ENCODE data around the gene HSDL2. TPM values are rescaled to one million over a fixed set of nuclear protein-coding genes. Genes with fewer than 3 reads are reported as not detected.

The HSDL2 gene
- 10 to 100 TPM; 31.7 to 36.3 TPM for total RNA-seq

DNA sequence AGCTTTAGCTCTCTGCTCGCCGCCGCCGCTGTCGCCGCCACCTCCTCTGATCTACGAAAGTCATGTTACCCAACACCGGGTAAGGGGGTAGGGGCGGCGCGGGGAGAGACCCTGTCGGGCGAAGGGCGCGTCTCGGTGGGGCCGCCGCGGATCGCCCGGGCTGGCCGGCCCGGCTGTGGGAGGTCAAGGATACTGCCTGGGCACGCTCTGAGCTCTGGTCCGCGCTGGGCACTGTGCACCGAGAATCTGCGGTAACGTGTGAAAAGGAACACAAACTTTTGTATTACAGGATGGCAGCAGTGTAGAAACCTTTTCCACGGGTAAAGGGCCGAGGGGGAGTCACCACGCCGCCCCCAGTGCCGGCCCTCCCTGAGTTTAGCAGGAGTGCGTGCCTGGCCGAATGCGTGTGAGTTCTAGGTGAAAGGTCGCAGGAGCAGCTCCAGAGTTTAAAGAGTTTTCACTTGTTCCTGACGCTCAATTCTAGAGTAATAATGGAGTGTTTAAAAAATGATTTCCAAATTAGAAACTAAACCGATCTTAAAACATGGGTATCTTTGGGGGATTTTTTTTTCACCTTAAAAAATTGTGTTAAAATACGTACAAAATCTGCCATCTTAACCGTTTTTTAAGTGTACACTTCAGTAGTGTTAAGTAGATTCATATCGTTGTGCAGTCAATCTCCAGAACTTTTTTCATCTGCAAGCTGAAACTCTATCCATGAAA lies at the start of gene HSDL2:
TSS of gene HSDL2 (plus strand) at position 7 of the 723 bp plus-strand sequence. CDS start at position 63, 56 bp downstream.
- Histone ChIP-seq H3K27me3 (replicated peaks; ENCODE audit: insufficient read depth) (no peaks in the 10 kb centered on the region), H3K9me3 (no peaks in the 10 kb centered on the region), H3K4me3 (peak within 1 kb of the TSS; percentile 93), H3K4me1 (ENCODE audit: control insufficient read depth in 1 of 2, low read depth in 2 of 2) (peaks cover 43 to 56% of the 10 kb centered on the region in 2 donors), H3K36me3 (no peaks in the 10 kb centered on the region), H3K27ac (peak within 1 kb of the TSS; percentile 96)
- TF ChIP-seq, protein P1, sequence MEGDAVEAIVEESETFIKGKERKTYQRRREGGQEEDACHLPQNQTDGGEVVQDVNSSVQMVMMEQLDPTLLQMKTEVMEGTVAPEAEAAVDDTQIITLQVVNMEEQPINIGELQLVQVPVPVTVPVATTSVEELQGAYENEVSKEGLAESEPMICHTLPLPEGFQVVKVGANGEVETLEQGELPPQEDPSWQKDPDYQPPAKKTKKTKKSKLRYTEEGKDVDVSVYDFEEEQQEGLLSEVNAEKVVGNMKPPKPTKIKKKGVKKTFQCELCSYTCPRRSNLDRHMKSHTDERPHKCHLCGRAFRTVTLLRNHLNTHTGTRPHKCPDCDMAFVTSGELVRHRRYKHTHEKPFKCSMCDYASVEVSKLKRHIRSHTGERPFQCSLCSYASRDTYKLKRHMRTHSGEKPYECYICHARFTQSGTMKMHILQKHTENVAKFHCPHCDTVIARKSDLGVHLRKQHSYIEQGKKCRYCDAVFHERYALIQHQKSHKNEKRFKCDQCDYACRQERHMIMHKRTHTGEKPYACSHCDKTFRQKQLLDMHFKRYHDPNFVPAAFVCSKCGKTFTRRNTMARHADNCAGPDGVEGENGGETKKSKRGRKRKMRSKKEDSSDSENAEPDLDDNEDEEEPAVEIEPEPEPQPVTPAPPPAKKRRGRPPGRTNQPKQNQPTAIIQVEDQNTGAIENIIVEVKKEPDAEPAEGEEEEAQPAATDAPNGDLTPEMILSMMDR (IDR thresholded peaks at IDR 0.05): no peak
- DNase-seq (ENCODE audit: low spot score) (peak; percentile 8), ATAC-seq (ENCODE audit: insufficient number of reproducible peaks, low FRiP score, low read depth) (peak; percentile 30)

GRCh38 chr9:112331674-112331952 lies 48.3 kb upstream of the HSDL2 start:
- H3K27me3 ChIP-seq (replicated peaks; ENCODE audit: insufficient read depth): no peaks in the 10 kb centered on the region
- H3K36me3 ChIP-seq: no peaks in the 10 kb centered on the region
- no peak for DNase-seq (ENCODE audit: low spot score)
- no peak for ATAC-seq (ENCODE audit: insufficient number of reproducible peaks, low FRiP score, low read depth)
- H3K27ac ChIP-seq: no peak overlapping the region
- H3K4me3 ChIP-seq: peak overlapping the region; percentile 86
- peaks cover 16 to 20% of the 10 kb centered on the region in 2 donors for H3K4me1 ChIP-seq (ENCODE audit: control insufficient read depth in 1 of 2, low read depth in 2 of 2)
- H3K9me3 ChIP-seq: no peaks in the 10 kb centered on the region
- TF ChIP-seq, protein P1 (IDR thresholded peaks at IDR 0.05): no peak

- Histone ChIP-seq H3K27ac (peak overlapping the region; percentile 94 to 98), H3K27me3 (replicated peaks; ENCODE audit: insufficient read depth) (no peaks in the 10 kb centered on the region), H3K4me3 (peak overlapping the region; percentile 86), H3K36me3 (no peaks in the 10 kb centered on the region), H3K9me3 (no peaks in the 10 kb centered on the region), H3K4me1 (ENCODE audit: control insufficient read depth in 1 of 2, low read depth in 2 of 2) (peaks cover 16 to 20% of the 10 kb centered on the region in 2 donors)
- no peak for DNase-seq (ENCODE audit: low spot score)
- TF ChIP-seq, protein P1 (IDR thresholded peaks at IDR 0.05): no peak
- no peak for ATAC-seq (ENCODE audit: insufficient number of reproducible peaks, low FRiP score, low read depth)
These were observed 47.7 kb upstream of the HSDL2 start for GRCh38 chr9:112332214-112332613.

- H3K36me3 ChIP-seq: no peaks in the 10 kb centered on the region
- H3K9me3 ChIP-seq: no peaks in the 10 kb centered on the region
- no peak for DNase-seq (ENCODE audit: low spot score)
- H3K27me3 ChIP-seq (replicated peaks; ENCODE audit: insufficient read depth): no peaks in the 10 kb centered on the region
- peak overlapping the region; percentile 86 for H3K4me3 ChIP-seq
- peaks cover 15 to 20% of the 10 kb centered on the region in 2 donors for H3K4me1 ChIP-seq (ENCODE audit: control insufficient read depth in 1 of 2, low read depth in 2 of 2)
- TF ChIP-seq, protein P1 (IDR thresholded peaks at IDR 0.05): peak; percentile 26
- ATAC-seq (ENCODE audit: insufficient number of reproducible peaks, low FRiP score, low read depth): no peak
- H3K27ac ChIP-seq: peak overlapping the region; percentile 94 to 98
These were observed 47.3 kb upstream of the HSDL2 start for GRCh38 chr9:112332674-112332976.

GRCh38 chr9:112332977-112333638 lies 46.8 kb upstream of the HSDL2 start, which contains the start of gene PTBP3:
Gene PTBP3, minus strand, starts transcription at chr9:112333619. Its CDS starts 35,754 bp downstream, at chr9:112297865.
- Histone ChIP-seq H3K9me3 (no peaks in the 10 kb centered on the region), H3K4me1 (ENCODE audit: control insufficient read depth in 1 of 2, low read depth in 2 of 2) (peaks cover 11 to 20% of the 10 kb centered on the region in 2 donors), H3K4me3 (peak within 1 kb of the TSS; percentile 86), H3K27me3 (replicated peaks; ENCODE audit: insufficient read depth) (no peaks in the 10 kb centered on the region), H3K36me3 (no peaks in the 10 kb centered on the region), H3K27ac (peak within 1 kb of the TSS; percentile 95 to 98)
- DNase-seq (ENCODE audit: low spot score) (peak; percentile 11), ATAC-seq (ENCODE audit: insufficient number of reproducible peaks, low FRiP score, low read depth) (peak; percentile 68)
- TF ChIP-seq, protein P1 (IDR thresholded peaks at IDR 0.05): no peak
